GM04504 (cell line): ENCODE measurements around the gene AHI1.

Source experiments
- DNase-seq: peaks from one replicate; pipeline ENCODE4 v3.0.0-alpha.2; 2012; ENCODE audit warnings: low read depth

Gene AHI1

GRCh38 chr6:135451617-135452190, 45.8 kb downstream of the AHI1 start:
- DNase-seq, result no peak

- no peak for DNase-seq
Observed at GRCh38 chr6:135449246-135449645, 48.3 kb downstream of the AHI1 start.

DNA sequence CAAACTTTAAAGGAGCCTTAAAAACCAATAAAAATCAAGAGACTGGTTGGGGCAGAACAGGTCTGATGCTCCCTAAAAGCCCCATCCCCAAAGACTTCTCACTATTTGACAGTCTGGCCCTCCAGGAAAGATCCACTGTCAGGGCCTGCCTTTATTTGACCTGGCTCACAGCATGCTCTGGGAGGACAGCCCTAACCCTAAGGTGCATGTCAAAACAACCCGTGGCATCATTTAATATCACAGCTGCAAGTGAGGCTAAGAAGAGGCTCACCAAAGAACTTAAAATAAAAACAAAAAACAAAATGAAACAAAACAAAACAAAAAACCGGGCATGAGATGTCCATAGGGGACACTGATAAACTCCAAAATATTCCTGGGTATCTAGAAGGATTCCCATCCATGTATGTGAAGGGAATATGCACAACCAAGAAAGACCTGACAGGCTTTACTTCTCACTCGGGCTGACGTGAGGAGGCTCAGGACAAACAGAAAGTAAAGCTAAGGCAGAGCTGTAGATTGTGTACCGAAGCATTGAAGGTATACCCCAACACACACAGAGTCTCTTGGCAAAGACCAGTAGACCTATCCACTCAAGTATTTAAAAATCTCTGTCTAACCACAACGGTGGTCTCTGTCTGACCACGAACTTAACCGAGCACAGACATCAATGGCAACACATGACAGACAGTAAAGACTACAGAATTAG, 57.3 kb downstream of the AHI1 start:
- no peak for DNase-seq

DNA sequence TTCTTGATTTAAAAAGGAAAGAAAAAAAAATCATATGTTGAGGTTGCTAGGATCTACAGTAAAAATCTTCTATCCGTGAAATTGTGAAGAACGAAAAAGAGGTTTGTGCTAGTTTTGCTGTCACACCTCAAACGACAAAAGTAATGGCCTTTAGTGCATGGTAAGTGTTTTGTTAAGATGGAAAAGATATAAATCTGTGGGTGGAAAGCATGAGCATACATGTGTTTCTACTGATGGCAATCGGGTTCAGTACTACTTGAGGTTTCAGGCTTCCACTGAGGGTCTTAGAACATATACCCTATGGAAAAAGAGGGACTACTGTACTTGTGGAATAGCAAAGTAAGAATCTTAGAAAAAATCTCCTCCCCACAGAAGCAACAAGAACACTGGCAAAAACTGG, 58.0 kb downstream of the AHI1 start:
- DNase-seq, result no peak

DNA sequence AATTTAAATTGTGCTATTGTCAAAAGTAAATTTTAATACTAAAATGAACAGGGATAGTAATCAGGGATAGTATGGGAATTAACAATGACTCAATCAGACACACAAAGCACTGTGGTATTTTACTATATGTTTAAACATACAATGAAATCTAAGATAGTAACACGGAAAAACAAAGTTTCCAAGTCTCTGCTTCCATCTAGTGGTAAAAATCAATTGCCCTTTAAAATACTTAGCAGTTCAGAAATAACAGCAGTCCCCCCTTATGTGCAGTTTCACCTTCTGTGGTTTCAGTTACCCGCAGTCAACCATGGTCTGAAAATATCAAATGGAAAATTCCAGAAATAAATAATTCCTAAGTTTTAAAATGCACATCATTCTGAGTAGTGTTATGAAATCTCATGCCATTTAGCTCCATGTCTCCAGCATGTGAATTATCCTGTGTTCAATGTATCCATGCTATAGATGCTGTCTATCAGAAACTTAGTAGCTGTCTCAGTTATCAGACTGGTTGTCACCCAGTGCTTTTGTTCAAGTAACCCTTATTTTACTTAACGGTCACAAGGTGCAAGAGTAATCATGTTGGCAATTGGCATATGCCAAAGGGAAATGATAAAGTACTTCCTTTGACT, 58.5 kb downstream of the AHI1 start:
- DNase-seq, result no peak

DNA sequence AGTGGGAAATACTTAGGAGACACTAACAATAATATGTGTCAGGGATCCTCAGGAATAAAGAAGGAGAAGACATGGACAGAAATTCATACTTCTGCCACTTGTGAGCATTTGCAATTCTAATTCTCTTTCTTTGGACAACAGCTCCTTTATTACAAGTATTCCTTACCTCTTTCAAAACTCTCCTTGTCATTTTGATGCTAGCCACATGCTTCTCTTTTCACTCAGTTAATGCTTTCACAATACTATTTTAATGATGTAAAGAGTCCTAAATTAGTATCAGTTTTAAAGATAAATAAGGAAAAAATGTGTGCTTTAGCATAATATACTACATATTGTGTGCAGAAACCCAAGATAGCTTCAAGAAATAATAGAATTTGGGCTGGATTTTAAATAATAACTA, 62.5 kb downstream of the AHI1 start:
- no peak for DNase-seq

GRCh38 chr6:135434095-135434494, 63.4 kb downstream of the AHI1 start:
- no peak for DNase-seq

GRCh38 chr6:135428078-135428477, 69.5 kb downstream of the AHI1 start:
- no peak for DNase-seq

GRCh38 chr6:135426833-135427232, 70.7 kb downstream of the AHI1 start:
- DNase-seq, result no peak

DNA sequence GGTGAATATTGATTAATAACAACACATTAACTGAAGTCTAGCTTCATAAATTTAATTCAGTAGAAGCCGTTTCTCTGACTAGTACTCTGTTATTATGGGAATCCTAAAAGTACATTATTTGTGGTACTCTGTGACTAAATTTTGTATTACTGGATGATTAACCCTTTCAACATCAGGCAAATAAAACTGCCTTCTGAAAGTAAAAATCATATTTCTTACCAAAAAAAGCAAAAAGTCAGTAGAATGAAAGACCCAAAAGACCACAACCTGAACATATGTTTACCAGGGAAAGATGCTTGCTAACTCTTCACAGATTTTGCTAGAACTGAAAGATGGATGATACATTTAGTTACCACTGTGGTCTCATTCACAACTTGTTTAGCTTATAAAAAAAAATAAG, 73.2 kb downstream of the AHI1 start:
- no peak for DNase-seq

GRCh38 chr6:135423649-135424128, 73.9 kb downstream of the AHI1 start:
- peak; percentile 13 for DNase-seq

GRCh38 chr6:135419162-135419561, 78.4 kb downstream of the AHI1 start:
- peak; percentile 45 for DNase-seq

DNA sequence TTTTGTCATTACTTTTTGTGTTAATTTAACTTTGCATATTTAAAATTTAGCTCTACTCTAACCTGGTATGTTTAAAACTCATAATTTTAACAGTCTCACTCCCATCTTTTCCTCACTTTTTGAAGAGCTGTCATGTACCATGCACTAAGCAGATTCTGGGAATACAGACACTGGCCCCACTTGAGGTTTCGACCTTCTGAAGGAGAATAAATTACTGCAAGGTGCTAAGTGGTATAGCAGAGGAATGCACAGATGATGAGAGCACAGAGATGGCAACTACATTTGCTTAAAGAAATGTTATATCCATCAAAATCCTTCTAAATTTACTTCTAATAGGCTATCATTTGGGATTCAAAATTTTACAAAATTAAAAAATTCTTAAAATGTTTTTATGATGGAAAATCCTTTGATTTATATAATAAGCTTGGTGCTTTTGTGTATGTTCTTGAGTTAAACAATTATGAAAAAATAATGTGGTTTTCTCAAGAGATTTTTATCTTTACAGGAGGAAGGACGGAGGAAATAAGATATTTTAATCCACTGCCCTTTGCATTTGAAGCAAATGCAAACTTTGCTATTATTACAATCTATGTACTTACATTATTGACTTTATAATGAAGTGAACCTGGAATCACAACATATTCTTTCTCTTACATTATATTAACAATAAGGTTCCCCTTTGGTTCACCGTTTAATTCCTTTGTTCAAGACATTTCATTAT, 79.3 kb downstream of the AHI1 start:
- no peak for DNase-seq

DNA sequence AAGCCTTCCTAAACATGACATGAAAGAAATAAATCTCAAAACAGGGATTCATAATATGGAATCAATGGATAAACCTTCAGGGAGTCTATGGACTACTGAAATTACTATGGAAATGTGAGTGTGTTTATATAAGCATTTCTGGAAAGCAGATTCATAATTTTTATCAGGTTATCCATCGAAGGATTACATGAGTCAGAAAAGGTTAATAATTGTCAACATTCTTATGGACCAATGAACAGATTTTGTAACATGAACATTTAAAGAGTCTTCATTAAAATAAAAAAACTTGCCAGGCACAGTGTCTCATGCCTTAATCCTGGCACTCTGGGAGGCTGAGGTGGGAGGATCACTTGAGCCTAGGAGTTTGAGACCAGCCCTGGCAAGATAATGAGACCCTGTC, 84.8 kb downstream of the AHI1 start:
- DNase-seq, result no peak

GRCh38 chr6:135411849-135412248, 85.7 kb downstream of the AHI1 start:
- DNase-seq, result no peak

DNA sequence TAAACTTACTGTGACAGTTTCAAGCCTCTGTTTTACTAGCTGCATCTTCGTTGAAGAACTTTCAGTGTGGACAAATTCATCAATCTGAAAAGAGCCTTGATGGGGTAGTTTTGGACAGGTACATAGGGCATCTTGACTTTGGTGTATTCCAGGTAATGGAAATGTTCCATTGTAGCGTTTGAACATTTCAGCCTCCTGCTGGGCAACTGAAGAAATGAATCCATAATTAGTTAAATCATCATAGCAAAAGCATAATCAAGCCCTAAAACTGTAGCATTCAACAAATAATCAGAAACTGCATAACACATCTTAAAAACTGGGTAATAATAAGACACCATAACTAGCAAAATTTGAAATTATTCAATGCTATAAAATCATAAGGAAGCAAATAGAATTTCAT, 86.2 kb downstream of the AHI1 start:
- no peak for DNase-seq

DNA sequence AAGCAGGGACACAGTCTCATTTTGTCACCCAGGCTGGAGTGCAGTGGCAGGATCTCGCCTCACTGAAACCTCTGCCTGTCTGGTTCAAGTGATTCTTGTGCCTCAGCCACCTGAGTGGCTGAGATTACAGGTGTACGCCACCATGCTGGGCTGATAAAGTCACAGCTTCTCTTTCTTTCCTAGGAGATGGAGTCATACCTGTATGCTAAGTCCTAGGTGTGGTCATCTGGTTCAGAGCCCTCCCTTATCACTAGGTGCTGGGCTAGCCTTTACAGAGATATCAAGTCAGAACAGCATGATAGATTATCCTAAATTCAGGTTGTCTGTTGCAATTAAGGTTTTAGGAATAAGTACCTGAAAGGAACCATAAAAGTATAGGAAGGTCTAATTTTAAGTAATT, 86.7 kb downstream of the AHI1 start:
- DNase-seq, result no peak

- no peak for DNase-seq
Observed at GRCh38 chr6:135403584-135403983, 94.0 kb downstream of the AHI1 start.

DNA sequence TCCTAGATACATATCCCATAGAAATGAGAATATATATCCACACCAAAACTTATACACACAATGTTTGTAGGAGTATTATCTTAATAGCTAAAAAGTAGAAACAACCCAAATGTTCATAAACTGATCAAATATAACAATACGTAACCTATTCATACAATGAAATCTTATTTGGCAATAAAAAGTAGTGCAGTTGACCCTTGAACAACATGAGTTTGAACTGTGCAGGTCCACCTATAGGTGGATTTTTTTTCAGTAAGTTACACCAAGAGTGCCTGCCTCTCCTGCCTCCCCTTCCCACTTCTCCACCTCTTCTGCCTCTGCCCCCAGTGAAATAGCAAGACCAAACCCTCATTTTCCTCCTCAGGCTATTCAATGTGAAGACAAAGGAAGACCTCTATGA, 95.2 kb downstream of the AHI1 start:
- DNase-seq, result no peak

DNA sequence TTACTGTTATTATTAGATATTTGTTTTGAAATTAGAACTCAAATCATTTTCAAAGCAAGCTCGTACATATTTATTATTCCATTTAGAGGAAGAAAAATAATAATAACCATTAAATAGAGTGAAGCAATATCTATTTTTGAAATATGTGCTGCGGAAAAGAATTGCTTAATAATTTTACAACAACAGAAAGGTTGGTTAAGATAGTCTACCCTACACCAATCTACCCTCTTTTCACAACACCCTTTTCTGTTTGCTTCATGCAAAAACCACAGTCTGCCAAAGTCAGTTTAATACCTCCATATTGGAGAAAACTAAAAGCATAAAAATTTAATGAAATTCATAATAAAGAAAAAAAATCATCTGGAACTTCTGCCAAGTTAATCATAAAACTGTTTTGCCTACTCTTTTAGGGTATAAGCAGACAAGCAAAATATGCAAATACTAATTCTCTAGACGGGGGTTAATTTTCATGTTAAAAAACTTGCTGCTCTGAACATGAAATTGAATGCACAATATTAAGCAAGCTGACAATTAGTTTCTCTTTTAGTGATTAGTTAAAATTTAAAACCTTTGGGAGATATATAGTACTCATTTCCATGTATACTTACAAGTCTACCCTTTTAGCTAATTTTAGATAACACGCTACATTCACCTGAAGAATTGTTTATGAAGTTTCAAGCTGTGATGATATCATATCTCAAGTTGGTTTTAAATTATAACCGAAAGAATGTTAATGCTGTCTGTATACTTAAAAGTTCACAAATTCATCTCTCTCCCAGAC, 100.2 kb downstream of the AHI1 start:
- no peak for DNase-seq

GRCh38 chr6:135395136-135395535, 102.4 kb downstream of the AHI1 start:
- no peak for DNase-seq

DNA sequence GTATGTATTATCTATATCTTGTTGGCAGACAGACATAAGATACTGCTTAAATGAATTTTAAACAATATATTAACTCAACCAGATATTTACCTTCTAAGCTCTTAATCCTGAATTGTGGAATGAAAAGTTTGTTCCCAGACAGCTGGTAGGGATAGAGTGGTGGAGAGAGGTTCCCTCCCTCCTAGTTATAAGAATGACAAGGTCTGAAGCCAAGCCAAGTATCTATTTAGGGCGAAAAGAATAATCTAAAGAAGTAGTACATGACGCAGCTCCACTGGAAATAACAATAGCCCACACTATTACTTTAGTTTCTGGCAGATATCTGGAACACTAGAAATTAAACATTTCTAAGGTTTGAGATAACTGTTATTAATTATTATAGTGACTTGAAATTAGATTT, 104.3 kb downstream of the AHI1 start:
- no peak for DNase-seq
